OCI-LY1 (cell line): Measurements from ENCODE around the gene VTCN1.

ENCODE experiments used
- H2AFZ ChIP-seq: fragments of 200-600 bp; sonication (generic), shearing (Covaris generic); 2 replicates; pipeline ENCODE4 v1.6.0; 2014; ENCODE audit warnings: antibody characterized with exemption, mild to moderate bottlenecking, low read length
- H3F3A ChIP-seq: fragments of 200-600 bp; sonication (generic), shearing (Covaris generic); 2 replicates; pipeline ENCODE4 v1.6.0; 2014; ENCODE audit warnings: mild to moderate bottlenecking, antibody characterized with exemption, low read length, moderate library complexity; ENCODE audit not compliant: insufficient read depth
- H3K27ac ChIP-seq: fragments of 200-600 bp; sonication (generic); 2 replicates; pipeline ENCODE4 v1.5.1; 2014; ENCODE audit warnings: low read length, mixed run types, mild to moderate bottlenecking, low read depth; ENCODE audit not compliant: poor library complexity, severe bottlenecking
- H3K27me3 ChIP-seq: fragments of 200-600 bp; sonication (generic); 2 replicates; pipeline ENCODE4 v1.6.0; 2014; ENCODE audit warnings: antibody characterized with exemption, mild to moderate bottlenecking, low read length, moderate library complexity; ENCODE audit not compliant: insufficient read depth
- H3K36me3 ChIP-seq: fragments of 200-600 bp; sonication (generic); 2 replicates; pipeline ENCODE4 v1.6.1; 2014; ENCODE audit warnings: mild to moderate bottlenecking, antibody characterized with exemption, low read length, moderate library complexity, mixed read lengths; ENCODE audit not compliant: insufficient read depth
- H3K4me1 ChIP-seq: fragments of 200-600 bp; sonication (generic); 2 replicates; pipeline ENCODE4 v1.5.1; 2014; ENCODE audit warnings: mild to moderate bottlenecking, low read length, moderate library complexity; ENCODE audit not compliant: insufficient read depth, severe bottlenecking
- H3K4me2 ChIP-seq: fragments of 200-600 bp; sonication (generic), shearing (Covaris generic); 2 replicates; pipeline ENCODE4 v1.6.1; 2014; ENCODE audit warnings: low read length
- H3K4me3 ChIP-seq: fragments of 200-600 bp; sonication (generic); 2 replicates; pipeline ENCODE4 v1.5.1; 2014; ENCODE audit warnings: low read length, low read depth, mild to moderate bottlenecking, mixed read lengths; ENCODE audit not compliant: poor library complexity, severe bottlenecking
- H3K79me2 ChIP-seq: fragments of 200-600 bp; shearing (Covaris generic); 2 replicates; pipeline ENCODE4 v1.6.1; 2016; ENCODE audit warnings: mixed run types, low read length, mixed read lengths; ENCODE audit not compliant: insufficient read depth
- H3K9ac ChIP-seq: fragments of 200-600 bp; sonication (generic), shearing (Covaris generic); 2 replicates; pipeline ENCODE4 v1.6.1; 2014; ENCODE audit warnings: mild to moderate bottlenecking, low read length, mixed read lengths
- H3K9me2 ChIP-seq: fragments of 200-600 bp; sonication (generic), shearing (Covaris generic); 2 replicates; pipeline ENCODE4 v1.6.1; 2014; ENCODE audit warnings: low read depth, mild to moderate bottlenecking, low read length, mixed read lengths
- H3K9me3 ChIP-seq: fragments of 200-600 bp; shearing (Covaris generic); 2 replicates; pipeline ENCODE4 v1.6.1; 2014; ENCODE audit warnings: low read length, mixed read lengths
- H4K20me1 ChIP-seq: fragments of 200-600 bp; sonication (generic), shearing (Covaris generic); 2 replicates; pipeline ENCODE4 v1.6.0; 2016; ENCODE audit warnings: mild to moderate bottlenecking, low read length; ENCODE audit not compliant: insufficient read depth
- CTCF ChIP-seq: fragments of 200-600 bp; sonication (generic), shearing (Covaris generic); IDR thresholded peaks from 2 replicates; pipeline ENCODE4 v1.5.1; 2017; ENCODE audit warnings: mild to moderate bottlenecking, antibody characterized with exemption, low read length, moderate library complexity, mixed read lengths
- EZH2 ChIP-seq: fragments of 200-600 bp; sonication (generic), shearing (Covaris generic); IDR thresholded peaks from 2 replicates; pipeline ENCODE4 v1.8.0; 2017; ENCODE audit warnings: borderline replicate concordance, mixed run types, mild to moderate bottlenecking, antibody characterized with exemption, low read length, moderate library complexity, mixed read lengths

VTCN1 gene

DNA sequence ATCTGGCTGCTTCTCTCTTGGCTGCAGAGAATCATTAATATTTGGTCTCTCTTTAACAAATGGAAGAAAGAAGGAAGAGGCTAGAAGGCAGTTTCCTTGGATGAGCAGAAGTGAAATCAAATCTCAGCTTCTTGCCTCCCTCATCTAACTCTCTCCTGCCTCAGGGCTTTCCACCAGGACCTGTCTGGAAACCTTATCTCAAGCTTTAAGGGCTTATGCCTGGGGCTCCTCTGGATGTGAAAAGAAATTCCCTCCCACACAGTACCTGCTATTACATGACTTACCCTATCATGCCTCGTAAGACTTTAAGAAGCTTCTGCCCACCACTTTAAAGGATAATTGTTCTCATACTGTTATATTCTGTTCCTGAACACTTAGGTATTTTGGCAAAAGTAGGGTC is 8.9 kb downstream of the VTCN1 start:
- H4K20me1 ChIP-seq: no peaks in the 10 kb centered on the region
- no peak overlapping the region for H2AFZ ChIP-seq
- H3K4me2 ChIP-seq: no peak overlapping the region
- H3K27ac ChIP-seq: no peak overlapping the region
- TF ChIP-seq EZH2 (no peak), CTCF (no peak)
- no peaks in the 10 kb centered on the region for H3K27me3 ChIP-seq
- H3K9me2 ChIP-seq: no peaks in the 10 kb centered on the region
- H3F3A ChIP-seq: no peaks in the 10 kb centered on the region
- H3K9ac ChIP-seq: no peak overlapping the region
- no peaks in the 10 kb centered on the region for H3K4me1 ChIP-seq
- H3K4me3 ChIP-seq: no peak overlapping the region
- H3K36me3 ChIP-seq: no peaks in the 10 kb centered on the region
- no peaks in the 10 kb centered on the region for H3K9me3 ChIP-seq
- no peaks in the 10 kb centered on the region for H3K79me2 ChIP-seq

DNA sequence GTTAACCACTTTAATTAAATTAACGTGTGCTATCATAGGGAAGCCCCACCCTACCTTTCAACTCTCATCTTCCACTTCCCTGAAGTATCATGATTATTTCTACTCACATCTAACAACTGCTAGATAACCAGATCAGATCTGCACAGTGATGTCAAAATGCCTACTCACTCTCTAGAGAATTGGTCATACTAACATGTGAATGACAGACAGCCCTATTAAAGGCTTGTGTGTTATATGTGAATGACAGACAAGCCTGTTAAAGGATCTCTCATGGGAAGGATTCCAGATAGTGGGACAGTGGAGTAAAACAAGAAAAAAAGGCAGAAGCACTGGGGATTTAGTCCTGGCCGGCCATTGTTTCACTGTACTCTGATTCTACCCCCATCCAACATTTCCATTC is 12.6 kb downstream of the VTCN1 start:
- Histone ChIP-seq H3K27me3 (no peaks in the 10 kb centered on the region), H3K4me1 (no peaks in the 10 kb centered on the region)

DNA sequence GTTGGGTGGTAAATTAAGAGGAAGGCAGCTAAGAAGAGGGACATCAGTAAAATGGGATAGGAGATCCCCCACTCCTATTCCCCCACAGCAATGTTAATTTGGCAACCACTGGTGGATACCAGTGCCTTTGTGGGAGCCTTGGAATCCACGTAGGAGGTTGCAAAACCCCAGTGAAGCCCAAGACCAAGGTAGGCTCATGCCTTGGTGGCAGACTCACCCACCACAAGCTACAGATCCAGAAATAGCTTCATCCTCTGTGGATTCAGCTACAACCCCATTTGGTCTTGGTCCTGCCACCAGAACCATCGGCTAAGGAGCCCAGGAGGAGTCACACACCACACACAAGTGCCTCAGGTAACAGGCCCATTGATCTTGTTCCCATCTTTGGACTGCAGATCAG is 21.0 kb downstream of the VTCN1 start:
- Histone ChIP-seq H3K4me2 (no peak overlapping the region), H2AFZ (no peak overlapping the region), H3K36me3 (no peaks in the 10 kb centered on the region), H3K9me2 (no peaks in the 10 kb centered on the region), H3K27me3 (no peaks in the 10 kb centered on the region), H3K4me1 (no peaks in the 10 kb centered on the region), H3K27ac (no peak overlapping the region), H4K20me1 (no peaks in the 10 kb centered on the region), H3F3A (no peaks in the 10 kb centered on the region), H3K4me3 (no peak overlapping the region), H3K9ac (no peak overlapping the region), H3K79me2 (no peaks in the 10 kb centered on the region), H3K9me3 (no peaks in the 10 kb centered on the region)
- no peak for TF ChIP-seq EZH2
- no peak for TF ChIP-seq CTCF

More for the DNA sequence above, 12.6 kb downstream of the VTCN1 start:
- Histone ChIP-seq H3K9ac (no peak overlapping the region), H3K9me2 (no peaks in the 10 kb centered on the region), H3K9me3 (no peaks in the 10 kb centered on the region), H2AFZ (no peak overlapping the region), H4K20me1 (no peaks in the 10 kb centered on the region), H3K4me3 (no peak overlapping the region), H3K4me2 (no peak overlapping the region), H3F3A (no peaks in the 10 kb centered on the region), H3K79me2 (no peaks in the 10 kb centered on the region), H3K36me3 (no peaks in the 10 kb centered on the region), H3K27ac (no peak overlapping the region)
- TF ChIP-seq EZH2 (no peak), CTCF (no peak)
